Left ventricle myocardium inferior (tissue), 1 donor: ENCODE results near the gene CYTH4. TPM values are rescaled to one million over a fixed set of nuclear protein-coding genes. Genes with fewer than 3 reads are reported as not detected.

Experiments
- DNase-seq: peaks from one replicate; pipeline ENCODE4 v3.0.0-alpha.2; 2020
- H3K27ac ChIP-seq: fragments of 200-600 bp; replicated peaks from 2 replicates; pipeline ENCODE4 v1.8.0; 2021
- H3K27me3 ChIP-seq: fragments of 200-600 bp; 2 replicates; pipeline ENCODE4 v1.8.0; 2021; ENCODE audit warnings: low read depth
- H3K36me3 ChIP-seq: fragments of 200-600 bp; 2 replicates; pipeline ENCODE4 v1.8.0; 2021
- H3K4me1 ChIP-seq: fragments of 200-600 bp; 2 replicates; pipeline ENCODE4 v1.8.0; 2021
- H3K4me3 ChIP-seq: fragments of 200-600 bp; 2 replicates; pipeline ENCODE4 v1.8.0; 2021; ENCODE audit warnings: mild to moderate bottlenecking, moderate library complexity
- H3K9me3 ChIP-seq: fragments of 200-600 bp; replicated peaks from 2 replicates; pipeline ENCODE4 v1.8.0; 2021
- CTCF ChIP-seq: fragments of 200-600 bp; IDR thresholded peaks from 2 replicates; pipeline ENCODE4 v1.8.0; 2021; ENCODE audit warnings: antibody characterized with exemption, mild to moderate bottlenecking, borderline replicate concordance
- intact Hi-C: fragments of 100-400 bp; cut with micrococcal nuclease; formaldehyde crosslinking; loops from one replicate; pipeline ENCODE4 v1.11.0; 2022
- total RNA-seq: library from RNA; stranded (reverse); fragmentation: NEBNext Ultra II Directional; extraction: Animal tissue kit (Norgen Biotek cat#: 25700); gene quantifications from one replicate; pipeline ENCODE4 v1.2.1, GENCODE V29; 2021
- donor health status: DM: no; HTN: yes; CAD: no; lungs with severe emphysema.

Gene CYTH4
- total RNA-seq, 1 donor from 2014 or later = 4.8 TPM

- H3K27me3 ChIP-seq = peaks cover 94% of the 10 kb centered on the region
- no peaks in the 10 kb centered on the region for H3K9me3 ChIP-seq
- no peak for TF ChIP-seq CTCF
- intact Hi-C loops = no loop called here
- H3K4me1 ChIP-seq = peaks cover 7% of the 10 kb centered on the region
- no peak for DNase-seq
- no peaks in the 10 kb centered on the region for H3K36me3 ChIP-seq
- no peak overlapping the region for H3K27ac ChIP-seq
- no peak overlapping the region for H3K4me3 ChIP-seq
Measured at GRCh38 chr22:37279331-37280181, 2.8 kb upstream of the CYTH4 start.

GRCh38 chr22:37280718-37281117 lies 1.6 kb upstream of the CYTH4 start:
- Histone ChIP-seq H3K9me3 (no peaks in the 10 kb centered on the region), H3K27me3 (peaks cover 94% of the 10 kb centered on the region), H3K4me1 (peaks cover 11% of the 10 kb centered on the region), H3K36me3 (no peaks in the 10 kb centered on the region), H3K4me3 (no peak overlapping the region), H3K27ac (no peak overlapping the region)
- DNase-seq = no peak
- TF ChIP-seq CTCF = no peak
- intact Hi-C loops = no loop called here

- Histone ChIP-seq H3K36me3 (no peaks in the 10 kb centered on the region), H3K27me3 (peaks cover 94% of the 10 kb centered on the region), H3K27ac (no peak overlapping the region), H3K4me3 (no peak overlapping the region), H3K9me3 (no peaks in the 10 kb centered on the region), H3K4me1 (peaks cover 11% of the 10 kb centered on the region)
- intact Hi-C loops = no loop called here
- no peak for TF ChIP-seq CTCF
- DNase-seq = no peak
Measured at GRCh38 chr22:37281195-37281594, 1.1 kb upstream of the CYTH4 start.

- Histone ChIP-seq H3K4me3 (no peak overlapping the region), H3K9me3 (no peaks in the 10 kb centered on the region), H3K27ac (peak overlapping the region; percentile 55), H3K36me3 (no peaks in the 10 kb centered on the region), H3K27me3 (peaks cover 92% of the 10 kb centered on the region), H3K4me1 (peaks cover 11% of the 10 kb centered on the region)
- intact Hi-C loops = no loop called here
- no peak for TF ChIP-seq CTCF
- no peak for DNase-seq
Measured at GRCh38 chr22:37281646-37282384, 493 bp upstream of the CYTH4 start.

- DNase-seq = no peak
- intact Hi-C loops = no loop called here
- Histone ChIP-seq H3K4me1 (peaks cover 11% of the 10 kb centered on the region), H3K27me3 (peaks cover 97% of the 10 kb centered on the region), H3K4me3 (peak overlapping the region; percentile 51), H3K9me3 (no peaks in the 10 kb centered on the region), H3K36me3 (no peaks in the 10 kb centered on the region), H3K27ac (peak overlapping the region; percentile 55)
- TF ChIP-seq CTCF = no peak
Measured at GRCh38 chr22:37283393-37283937, 1.2 kb downstream of the CYTH4 start.
